OCI-LY1 (cell line): ENCODE data around the gene DOK5.

ENCODE experiments used
- H2AFZ ChIP-seq: fragments of 200-600 bp; sonication (generic), shearing (Covaris generic); 2 replicates; pipeline ENCODE4 v1.6.0; 2014; ENCODE audit warnings: antibody characterized with exemption, mild to moderate bottlenecking, low read length
- H3F3A ChIP-seq: fragments of 200-600 bp; sonication (generic), shearing (Covaris generic); 2 replicates; pipeline ENCODE4 v1.6.0; 2014; ENCODE audit warnings: mild to moderate bottlenecking, antibody characterized with exemption, low read length, moderate library complexity; ENCODE audit not compliant: insufficient read depth
- H3K27ac ChIP-seq: fragments of 200-600 bp; sonication (generic); 2 replicates; pipeline ENCODE4 v1.5.1; 2014; ENCODE audit warnings: low read length, mixed run types, mild to moderate bottlenecking, low read depth; ENCODE audit not compliant: poor library complexity, severe bottlenecking
- H3K27me3 ChIP-seq: fragments of 200-600 bp; sonication (generic); 2 replicates; pipeline ENCODE4 v1.6.0; 2014; ENCODE audit warnings: antibody characterized with exemption, mild to moderate bottlenecking, low read length, moderate library complexity; ENCODE audit not compliant: insufficient read depth
- H3K36me3 ChIP-seq: fragments of 200-600 bp; sonication (generic); 2 replicates; pipeline ENCODE4 v1.6.1; 2014; ENCODE audit warnings: mild to moderate bottlenecking, antibody characterized with exemption, low read length, moderate library complexity, mixed read lengths; ENCODE audit not compliant: insufficient read depth
- H3K4me1 ChIP-seq: fragments of 200-600 bp; sonication (generic); 2 replicates; pipeline ENCODE4 v1.5.1; 2014; ENCODE audit warnings: mild to moderate bottlenecking, low read length, moderate library complexity; ENCODE audit not compliant: insufficient read depth, severe bottlenecking
- H3K4me2 ChIP-seq: fragments of 200-600 bp; sonication (generic), shearing (Covaris generic); 2 replicates; pipeline ENCODE4 v1.6.1; 2014; ENCODE audit warnings: low read length
- H3K4me3 ChIP-seq: fragments of 200-600 bp; sonication (generic); 2 replicates; pipeline ENCODE4 v1.5.1; 2014; ENCODE audit warnings: low read length, low read depth, mild to moderate bottlenecking, mixed read lengths; ENCODE audit not compliant: poor library complexity, severe bottlenecking
- H3K79me2 ChIP-seq: fragments of 200-600 bp; shearing (Covaris generic); 2 replicates; pipeline ENCODE4 v1.6.1; 2016; ENCODE audit warnings: mixed run types, low read length, mixed read lengths; ENCODE audit not compliant: insufficient read depth
- H3K9ac ChIP-seq: fragments of 200-600 bp; sonication (generic), shearing (Covaris generic); 2 replicates; pipeline ENCODE4 v1.6.1; 2014; ENCODE audit warnings: mild to moderate bottlenecking, low read length, mixed read lengths
- H3K9me2 ChIP-seq: fragments of 200-600 bp; sonication (generic), shearing (Covaris generic); 2 replicates; pipeline ENCODE4 v1.6.1; 2014; ENCODE audit warnings: low read depth, mild to moderate bottlenecking, low read length, mixed read lengths
- H3K9me3 ChIP-seq: fragments of 200-600 bp; shearing (Covaris generic); 2 replicates; pipeline ENCODE4 v1.6.1; 2014; ENCODE audit warnings: low read length, mixed read lengths
- H4K20me1 ChIP-seq: fragments of 200-600 bp; sonication (generic), shearing (Covaris generic); 2 replicates; pipeline ENCODE4 v1.6.0; 2016; ENCODE audit warnings: mild to moderate bottlenecking, low read length; ENCODE audit not compliant: insufficient read depth
- EZH2 ChIP-seq: fragments of 200-600 bp; sonication (generic), shearing (Covaris generic); IDR thresholded peaks from 2 replicates; pipeline ENCODE4 v1.8.0; 2017; ENCODE audit warnings: borderline replicate concordance, mixed run types, mild to moderate bottlenecking, antibody characterized with exemption, low read length, moderate library complexity, mixed read lengths
- TF ChIP-seq, protein P1 (sequence below): fragments of 200-600 bp; sonication (generic), shearing (Covaris generic); IDR thresholded peaks from 2 replicates; pipeline ENCODE4 v1.5.1; 2017; ENCODE audit warnings: mild to moderate bottlenecking, antibody characterized with exemption, low read length, moderate library complexity, mixed read lengths

Gene DOK5

DNA sequence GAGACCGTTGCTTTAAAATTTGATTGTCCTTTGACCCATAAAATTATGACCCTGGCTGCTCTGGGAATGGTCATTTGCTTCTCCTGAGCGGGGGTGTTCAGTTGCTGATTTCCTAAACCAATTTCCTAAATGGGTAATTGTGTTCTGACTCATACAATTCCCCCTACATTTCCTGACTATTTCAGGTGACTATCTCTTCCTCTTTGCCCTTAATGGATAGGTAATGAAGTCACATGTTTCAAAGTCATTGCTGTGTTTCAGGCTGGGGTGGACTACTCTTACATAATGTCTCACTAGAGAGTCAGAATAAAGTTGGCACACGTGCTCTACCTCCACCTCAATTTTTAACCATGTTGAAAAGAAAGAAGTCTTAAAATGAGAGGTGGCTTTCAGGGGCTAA lies 109.8 kb downstream of the DOK5 start:
- Histone ChIP-seq H3K79me2 (no peaks in the 10 kb centered on the region), H3K4me1 (no peaks in the 10 kb centered on the region), H3K4me2 (no peak overlapping the region), H3K36me3 (no peaks in the 10 kb centered on the region), H3K4me3 (no peak overlapping the region), H3K9me2 (no peaks in the 10 kb centered on the region), H2AFZ (no peak overlapping the region), H3K9me3 (no peaks in the 10 kb centered on the region), H3F3A (no peaks in the 10 kb centered on the region), H3K27ac (no peak overlapping the region), H3K27me3 (no peaks in the 10 kb centered on the region), H3K9ac (no peak overlapping the region), H4K20me1 (no peaks in the 10 kb centered on the region)
- TF ChIP-seq EZH2: no peak
- TF ChIP-seq, protein P1, sequence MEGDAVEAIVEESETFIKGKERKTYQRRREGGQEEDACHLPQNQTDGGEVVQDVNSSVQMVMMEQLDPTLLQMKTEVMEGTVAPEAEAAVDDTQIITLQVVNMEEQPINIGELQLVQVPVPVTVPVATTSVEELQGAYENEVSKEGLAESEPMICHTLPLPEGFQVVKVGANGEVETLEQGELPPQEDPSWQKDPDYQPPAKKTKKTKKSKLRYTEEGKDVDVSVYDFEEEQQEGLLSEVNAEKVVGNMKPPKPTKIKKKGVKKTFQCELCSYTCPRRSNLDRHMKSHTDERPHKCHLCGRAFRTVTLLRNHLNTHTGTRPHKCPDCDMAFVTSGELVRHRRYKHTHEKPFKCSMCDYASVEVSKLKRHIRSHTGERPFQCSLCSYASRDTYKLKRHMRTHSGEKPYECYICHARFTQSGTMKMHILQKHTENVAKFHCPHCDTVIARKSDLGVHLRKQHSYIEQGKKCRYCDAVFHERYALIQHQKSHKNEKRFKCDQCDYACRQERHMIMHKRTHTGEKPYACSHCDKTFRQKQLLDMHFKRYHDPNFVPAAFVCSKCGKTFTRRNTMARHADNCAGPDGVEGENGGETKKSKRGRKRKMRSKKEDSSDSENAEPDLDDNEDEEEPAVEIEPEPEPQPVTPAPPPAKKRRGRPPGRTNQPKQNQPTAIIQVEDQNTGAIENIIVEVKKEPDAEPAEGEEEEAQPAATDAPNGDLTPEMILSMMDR: no peak

GRCh38 chr20:54587408-54587807 lies 112.0 kb downstream of the DOK5 start:
- H3K36me3 ChIP-seq: no peaks in the 10 kb centered on the region
- H2AFZ ChIP-seq: no peak overlapping the region
- TF ChIP-seq, protein P1: no peak
- TF ChIP-seq EZH2: no peak
- no peak overlapping the region for H3K4me2 ChIP-seq
- H3K79me2 ChIP-seq: no peaks in the 10 kb centered on the region
- H4K20me1 ChIP-seq: no peaks in the 10 kb centered on the region
- H3K4me3 ChIP-seq: no peak overlapping the region
- no peak overlapping the region for H3K9ac ChIP-seq
- H3F3A ChIP-seq: no peaks in the 10 kb centered on the region
- no peaks in the 10 kb centered on the region for H3K9me3 ChIP-seq
- no peaks in the 10 kb centered on the region for H3K4me1 ChIP-seq
- no peak overlapping the region for H3K27ac ChIP-seq
- H3K27me3 ChIP-seq: no peaks in the 10 kb centered on the region
- H3K9me2 ChIP-seq: no peaks in the 10 kb centered on the region

DNA sequence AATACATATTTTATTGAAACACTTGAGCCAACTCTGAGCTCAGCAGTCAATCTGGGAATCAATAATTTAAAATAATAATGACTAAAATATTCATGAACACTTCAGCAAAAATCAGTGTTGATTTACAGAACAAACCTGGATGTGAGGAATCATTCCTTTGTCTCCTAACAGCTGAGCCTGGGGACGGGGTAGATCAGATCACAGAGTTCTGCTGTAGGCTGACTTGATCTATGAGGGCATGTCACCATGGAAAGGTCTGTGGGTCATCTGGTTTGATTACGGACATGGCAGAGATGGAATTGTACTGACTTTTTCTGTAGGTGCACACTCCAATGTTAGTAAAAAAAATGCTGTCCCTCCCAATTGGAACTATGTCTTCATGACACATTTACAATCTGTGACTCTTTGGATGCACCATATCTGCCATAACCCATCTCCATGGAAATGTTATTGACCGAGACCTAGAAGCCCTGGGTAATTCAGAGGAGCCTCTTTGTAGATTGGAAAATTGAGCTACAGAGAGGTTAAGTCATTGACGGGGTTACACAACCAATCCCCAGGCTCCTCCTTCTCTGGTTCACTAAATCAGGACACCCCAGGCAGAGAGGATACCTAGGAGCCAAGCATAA lies 114.1 kb downstream of the DOK5 start:
- no peak overlapping the region for H3K4me2 ChIP-seq
- no peaks in the 10 kb centered on the region for H4K20me1 ChIP-seq
- no peaks in the 10 kb centered on the region for H3K27me3 ChIP-seq
- no peak overlapping the region for H3K4me3 ChIP-seq
- no peak overlapping the region for H3K27ac ChIP-seq
- no peaks in the 10 kb centered on the region for H3K36me3 ChIP-seq
- TF ChIP-seq, protein P1: no peak
- no peak for TF ChIP-seq EZH2
- no peaks in the 10 kb centered on the region for H3K9me3 ChIP-seq
- H3K9me2 ChIP-seq: no peaks in the 10 kb centered on the region
- H3F3A ChIP-seq: no peaks in the 10 kb centered on the region
- no peaks in the 10 kb centered on the region for H3K4me1 ChIP-seq
- H3K79me2 ChIP-seq: no peaks in the 10 kb centered on the region
- no peak overlapping the region for H2AFZ ChIP-seq
- H3K9ac ChIP-seq: no peak overlapping the region
